B cell (primary cell): ENCODE results near the gene DPH6. TPM values are rescaled to one million over a fixed set of nuclear protein-coding genes. Genes with fewer than 3 reads are reported as not detected.

Source experiments
- ATAC-seq: fragments of 200-7000 bp; cut with Tn5 transposase; one replicate; pipeline ENCODE4 v1.10.0; 2021; ENCODE audit warnings: low read depth, mild to moderate bottlenecking, moderate number of reproducible peaks, moderate library complexity
- CTCF ChIA-PET: fragments of 350-600 bp; sonication (Branson Sonifier 250); formaldehyde crosslinking; loops from one replicate; lab custom pipeline; 2021; ENCODE audit warnings: antibody characterized with exemption, inconsistent platforms; lab: Charles Lee
- POLR2A ChIA-PET: fragments of 350-600 bp; sonication (Branson Sonifier 250); formaldehyde crosslinking; loops from one replicate; lab custom pipeline; 2021; ENCODE audit warnings: antibody characterized with exemption; lab: Charles Lee
- DNase-seq: peaks from one replicate; pipeline ENCODE4 v3.0.0; 2013
- H2AFZ ChIP-seq: 2 replicates; pipeline ENCODE4 v1.6.1; 2012; ENCODE audit warnings: mild to moderate bottlenecking, low read depth, low read length; ENCODE audit not compliant: insufficient read depth, poor library complexity, severe bottlenecking
- H3K27ac ChIP-seq, 2 donors: 1 replicate in 1 of 2; 2 replicates in 1 of 2; pipeline ENCODE4 v1.5.1; 2012 to 2013; ENCODE audit warnings: low read length in 2 of 2, mild to moderate bottlenecking in 2 of 2, moderate library complexity in 1 of 2
- H3K27me3 ChIP-seq, 4 experiments: fragments of 200-600 bp in 1 of 4; sonication (generic) in 1 of 4; replicated peaks in 1 of 4; 1 replicate in 2 of 4; 2 replicates in 2 of 4; pipeline versions ENCODE4 v1.6.1 to v1.7.0; 2013 to 2016; ENCODE audit warnings: low read length in 3 of 4, mild to moderate bottlenecking in 2 of 4, mixed read lengths in 1 of 4, moderate library complexity in 1 of 4; ENCODE audit not compliant: insufficient read depth in 4 of 4, control insufficient read depth in 3 of 4; ENCODE audit errors: control extremely low read depth in 1 of 4
- H3K36me3 ChIP-seq, 2 experiments: replicated peaks in 1 of 2; 1 replicate in 1 of 2; 2 replicates in 1 of 2; pipeline versions ENCODE4 v1.6.1 to v1.7.1; 2013; ENCODE audit warnings: low read length in 1 of 2; ENCODE audit not compliant: insufficient read depth in 2 of 2, control insufficient read depth in 1 of 2; ENCODE audit errors: control extremely low read depth in 1 of 2, extremely low read depth in 1 of 2
- H3K4me1 ChIP-seq, 2 donors: fragments of 200-600 bp in 1 of 2; sonication (generic) in 1 of 2; 1 replicate in 1 of 2; 2 replicates in 1 of 2; pipeline versions ENCODE4 v1.5.1 to v1.6.1; 2013 to 2017; ENCODE audit warnings: low read length in 2 of 2; ENCODE audit not compliant: control insufficient read depth in 2 of 2, insufficient read depth in 2 of 2
- H3K4me2 ChIP-seq: replicated peaks from 2 replicates; pipeline ENCODE3; 2012; ENCODE audit warnings: mild to moderate bottlenecking, low read depth, low read length; ENCODE audit not compliant: poor library complexity, severe bottlenecking
- H3K4me3 ChIP-seq, 5 experiments: fragments of 200-600 bp in 1 of 5; sonication (generic) in 1 of 5; 1 replicate in 3 of 5; 2 replicates in 2 of 5; pipeline versions ENCODE4 v1.5.1 to v1.7.0; 2011 to 2016; ENCODE audit warnings: low read length in 4 of 5, mild to moderate bottlenecking in 4 of 5, low read depth in 2 of 5, control low read depth in 1 of 5, moderate library complexity in 1 of 5; ENCODE audit not compliant: insufficient read depth in 1 of 5; ENCODE audit errors: control extremely low read depth in 1 of 5, extremely low read depth in 1 of 5
- H3K79me2 ChIP-seq: fragments of 200-600 bp; sonication (generic); one replicate; pipeline ENCODE4 v1.6.0; 2016; ENCODE audit warnings: low read length; ENCODE audit not compliant: control insufficient read depth, insufficient read depth
- H3K9ac ChIP-seq: fragments of 200-600 bp; sonication (generic); 2 replicates; pipeline ENCODE4 v1.6.1; 2017; ENCODE audit warnings: mild to moderate bottlenecking, low read length, moderate library complexity
- H3K9me3 ChIP-seq, 3 donors: one replicate each; pipeline versions ENCODE4 v1.6.1 to v1.7.1; 2013; ENCODE audit warnings: low read length in 2 of 3; ENCODE audit not compliant: control insufficient read depth in 2 of 3, insufficient read depth in 1 of 3; ENCODE audit errors: control extremely low read depth in 1 of 3
- H4K20me1 ChIP-seq: 2 replicates; pipeline ENCODE4 v1.6.0; 2012; ENCODE audit warnings: mild to moderate bottlenecking, low read length; ENCODE audit not compliant: insufficient read depth, control insufficient read depth, poor library complexity, severe bottlenecking
- H3K27ac Mint-ChIP-seq: one replicate; pipeline ENCODE4 v1.8.0; 2021; ENCODE audit warnings: mixed read lengths
- H3K27me3 Mint-ChIP-seq: one replicate; pipeline ENCODE4 v1.8.0; 2021; ENCODE audit warnings: mixed read lengths
- H3K4me1 Mint-ChIP-seq: one replicate; pipeline ENCODE4 v1.8.0; 2021; ENCODE audit warnings: mixed read lengths
- H3K4me3 Mint-ChIP-seq: one replicate; pipeline ENCODE4 v1.8.0; 2021; ENCODE audit warnings: mixed read lengths
- H3K9me3 Mint-ChIP-seq: one replicate; pipeline ENCODE4 v1.8.0; 2022; ENCODE audit warnings: mixed read lengths; ENCODE audit not compliant: insufficient read depth
- EZH2 ChIP-seq: IDR thresholded peaks from 2 replicates; pipeline ENCODE4 v1.6.1; 2012; ENCODE audit warnings: borderline replicate concordance, low read depth, mild to moderate bottlenecking, moderate library complexity, low read length; ENCODE audit not compliant: insufficient read depth, poor library complexity, severe bottlenecking
- WGBS: methylation state at CpG from one replicate; pipeline ENCODE4 v1.1.5; 2013; ENCODE audit warnings: missing lambda C conversion rate; ENCODE audit not compliant: insufficient coverage; 5-methylcytosine and 5-hydroxymethylcytosine counted together
- intact Hi-C: fragments of 100-400 bp; cut with micrococcal nuclease; formaldehyde crosslinking; loops from one replicate; pipeline ENCODE4 v1.10.0; 2022
- polyA plus RNA-seq: library from polyadenylated mRNA; depleted of rRNA; stranded (reverse); fragments of >200 nt; gene quantifications from 2 replicates; pipeline ENCODE4 v1.2.3, GENCODE V29; 2012
- total RNA-seq, 2 donors: library from RNA; stranded (reverse); fragments of 120-200 nt in 1 of 2; gene quantifications; 1 replicate in 1 of 2; 2 replicates in 1 of 2; pipeline versions ENCODE4 v1.2.3 to v1.2.4, GENCODE V29; 2013 to 2022
- TF ChIP-seq, protein P1 (sequence below): fragments of 200-600 bp; IDR thresholded peaks from one replicate; pipeline ENCODE4 v1.8.0; 2022; ENCODE audit warnings: antibody characterized with exemption, mild to moderate bottlenecking

The DPH6 gene
- total and polyA plus RNA-seq, 2 donors (not counting 1 experiment from before 2014, with no cell fraction given), result 5.4 to 13.3 TPM

DNA sequence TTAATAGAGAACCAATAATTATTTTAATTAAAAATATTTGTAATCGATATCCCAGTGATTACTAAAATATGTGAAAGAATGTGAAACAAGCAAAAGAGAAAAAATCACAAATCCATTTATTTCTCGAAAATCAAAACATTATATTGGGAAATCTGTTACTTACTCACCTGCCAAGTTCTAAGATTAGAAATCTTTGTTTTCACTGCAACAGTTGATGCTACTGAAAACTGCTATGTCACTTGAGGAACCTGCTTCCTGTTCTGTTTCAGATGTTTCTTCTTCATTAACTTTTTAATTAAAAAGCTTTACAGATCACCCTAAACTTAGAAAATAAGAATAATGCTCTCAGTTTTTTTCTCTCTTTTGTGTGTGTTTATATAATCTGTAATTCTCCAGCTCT, 13.7 kb upstream of the DPH6 start:
- Histone ChIP-seq H3K4me1 (no peaks in the 10 kb centered on the region), H3K36me3 (no peaks in the 10 kb centered on the region), H2AFZ (no peak overlapping the region), H3K27me3 (no peaks in the 10 kb centered on the region), H3K79me2 (no peaks in the 10 kb centered on the region), H3K27ac (no peak overlapping the region), H3K9me3 (no peaks in the 10 kb centered on the region), H4K20me1 (no peaks in the 10 kb centered on the region), H3K4me3 (no peak overlapping the region), H3K9ac (no peak overlapping the region), H3K4me2 (no peak overlapping the region)
- ATAC-seq (no peak), DNase-seq (no peak)
- no peak overlapping the region for H3K27ac Mint-ChIP-seq
- ChIA-PET POLR2A (no interaction called here), CTCF (no interaction called here)
- no peaks in the 10 kb centered on the region for H3K4me1 Mint-ChIP-seq
- H3K4me3 Mint-ChIP-seq, result no peak overlapping the region
- no CpG with 5 or more reads among the region's 2 CpGs for WGBS
- no peaks in the 10 kb centered on the region for H3K27me3 Mint-ChIP-seq
- H3K9me3 Mint-ChIP-seq, result no peaks in the 10 kb centered on the region
- intact Hi-C loops, result no loop called here
- TF ChIP-seq, protein P1, sequence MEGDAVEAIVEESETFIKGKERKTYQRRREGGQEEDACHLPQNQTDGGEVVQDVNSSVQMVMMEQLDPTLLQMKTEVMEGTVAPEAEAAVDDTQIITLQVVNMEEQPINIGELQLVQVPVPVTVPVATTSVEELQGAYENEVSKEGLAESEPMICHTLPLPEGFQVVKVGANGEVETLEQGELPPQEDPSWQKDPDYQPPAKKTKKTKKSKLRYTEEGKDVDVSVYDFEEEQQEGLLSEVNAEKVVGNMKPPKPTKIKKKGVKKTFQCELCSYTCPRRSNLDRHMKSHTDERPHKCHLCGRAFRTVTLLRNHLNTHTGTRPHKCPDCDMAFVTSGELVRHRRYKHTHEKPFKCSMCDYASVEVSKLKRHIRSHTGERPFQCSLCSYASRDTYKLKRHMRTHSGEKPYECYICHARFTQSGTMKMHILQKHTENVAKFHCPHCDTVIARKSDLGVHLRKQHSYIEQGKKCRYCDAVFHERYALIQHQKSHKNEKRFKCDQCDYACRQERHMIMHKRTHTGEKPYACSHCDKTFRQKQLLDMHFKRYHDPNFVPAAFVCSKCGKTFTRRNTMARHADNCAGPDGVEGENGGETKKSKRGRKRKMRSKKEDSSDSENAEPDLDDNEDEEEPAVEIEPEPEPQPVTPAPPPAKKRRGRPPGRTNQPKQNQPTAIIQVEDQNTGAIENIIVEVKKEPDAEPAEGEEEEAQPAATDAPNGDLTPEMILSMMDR, result no peak
- no peak for TF ChIP-seq EZH2

DNA sequence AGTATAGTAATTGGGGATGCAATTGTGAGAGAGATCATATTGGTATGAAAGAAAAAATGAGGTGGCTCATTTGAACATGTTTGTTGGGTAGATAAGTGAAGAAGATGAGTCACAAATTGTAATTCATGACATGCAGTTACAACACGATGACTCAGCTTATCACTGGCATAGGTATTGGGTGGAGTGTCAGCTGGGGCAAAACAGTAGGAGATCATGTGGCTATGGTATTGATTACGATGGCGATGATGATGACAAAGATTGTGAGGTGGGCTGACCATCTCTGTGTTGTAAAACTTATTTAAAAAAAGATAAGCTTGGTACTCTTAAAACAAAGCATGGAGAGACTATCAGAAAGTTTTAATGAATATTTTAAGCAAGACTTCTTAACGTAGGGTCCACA, 11.6 kb upstream of the DPH6 start:
- Histone ChIP-seq H2AFZ (no peak overlapping the region), H3K4me3 (no peak overlapping the region), H3K9me3 (no peaks in the 10 kb centered on the region), H3K4me2 (no peak overlapping the region), H3K36me3 (no peaks in the 10 kb centered on the region), H3K27ac (no peak overlapping the region), H4K20me1 (no peaks in the 10 kb centered on the region), H3K79me2 (no peaks in the 10 kb centered on the region), H3K27me3 (no peaks in the 10 kb centered on the region), H3K4me1 (no peaks in the 10 kb centered on the region), H3K9ac (no peak overlapping the region)
- ChIA-PET CTCF (no interaction called here), POLR2A (no interaction called here)
- Mint-ChIP-seq H3K27me3 (no peaks in the 10 kb centered on the region), H3K4me3 (no peak overlapping the region), H3K4me1 (no peaks in the 10 kb centered on the region), H3K27ac (no peak overlapping the region), H3K9me3 (no peaks in the 10 kb centered on the region)
- ATAC-seq (no peak), DNase-seq (no peak)
- intact Hi-C loops, result no loop called here
- 94% methylated on average over 4 of the region's 4 CpGs for WGBS
- TF ChIP-seq EZH2, result no peak
- TF ChIP-seq, protein P1, result no peak
